GM21529 (cell line): ENCODE results near the gene VAPA.

ENCODE experiments used
- ATAC-seq: cut with Tn5 transposase; IDR thresholded peaks from one replicate; pipeline ENCODE4 v1.9.1; 2021; ENCODE audit not compliant: unreplicated experiment

Gene VAPA

GRCh38 chr18:9996094-9996493, 82.3 kb downstream of the VAPA start:
- no peak for ATAC-seq

GRCh38 chr18:9997711-9998110, 83.9 kb downstream of the VAPA start:
- ATAC-seq = no peak

- no peak for ATAC-seq
Observed at GRCh38 chr18:9998330-9998729, 84.5 kb downstream of the VAPA start.

- ATAC-seq = no peak
Observed at GRCh38 chr18:10002280-10002679, 88.5 kb downstream of the VAPA start.

- ATAC-seq = no peak
Observed at GRCh38 chr18:10003281-10003680, 89.5 kb downstream of the VAPA start.

- ATAC-seq = no peak
Observed at GRCh38 chr18:10003866-10004265, 90.0 kb downstream of the VAPA start.

- ATAC-seq = no peak
Observed at GRCh38 chr18:10006311-10006893, 92.6 kb downstream of the VAPA start.

GRCh38 chr18:10008006-10008647, 94.3 kb downstream of the VAPA start:
- no peak for ATAC-seq
